ENCODE measurements around the gene SNTG2. TPM values are rescaled to one million over a fixed set of nuclear protein-coding genes. Genes with fewer than 3 reads are reported as not detected.

Gene SNTG2
- total RNA-seq, 6 experiments from 2014 or later, result not detected

DNA sequence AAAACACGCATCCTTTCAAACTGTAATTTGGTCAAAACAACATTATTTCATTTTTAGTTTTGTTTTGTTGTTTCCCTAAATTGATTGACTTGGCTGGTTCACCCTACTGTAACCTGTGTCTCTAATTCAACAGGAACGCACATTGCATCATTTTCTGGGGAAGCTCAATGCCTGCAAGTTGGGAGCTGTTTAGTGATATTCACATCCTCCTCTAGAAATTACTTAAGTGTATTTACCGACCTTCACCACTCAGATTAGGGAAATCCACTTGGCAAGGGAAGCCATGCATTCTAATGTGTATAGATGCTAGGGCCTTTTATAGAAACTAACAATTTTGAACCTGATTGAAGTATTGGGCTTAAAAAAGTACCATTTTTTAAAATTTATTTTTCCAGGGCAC, 455.3 kb downstream of the SNTG2 start:
- no peak for ATAC-seq
- intact Hi-C loops (cut with DNase I), result no loop called here
- Histone ChIP-seq H3K36me3 (no peaks in the 10 kb centered on the region), H3K27ac (no peak overlapping the region), H3K27me3 (no peaks in the 10 kb centered on the region), H3K9me3 (no peaks in the 10 kb centered on the region), H3K4me1 (no peaks in the 10 kb centered on the region), H3K4me3 (no peak overlapping the region)
- no peak for DNase-seq
- TF ChIP-seq POLR2A (IDR thresholded peaks at IDR 0.05), result no peak
- TF ChIP-seq, protein P1, sequence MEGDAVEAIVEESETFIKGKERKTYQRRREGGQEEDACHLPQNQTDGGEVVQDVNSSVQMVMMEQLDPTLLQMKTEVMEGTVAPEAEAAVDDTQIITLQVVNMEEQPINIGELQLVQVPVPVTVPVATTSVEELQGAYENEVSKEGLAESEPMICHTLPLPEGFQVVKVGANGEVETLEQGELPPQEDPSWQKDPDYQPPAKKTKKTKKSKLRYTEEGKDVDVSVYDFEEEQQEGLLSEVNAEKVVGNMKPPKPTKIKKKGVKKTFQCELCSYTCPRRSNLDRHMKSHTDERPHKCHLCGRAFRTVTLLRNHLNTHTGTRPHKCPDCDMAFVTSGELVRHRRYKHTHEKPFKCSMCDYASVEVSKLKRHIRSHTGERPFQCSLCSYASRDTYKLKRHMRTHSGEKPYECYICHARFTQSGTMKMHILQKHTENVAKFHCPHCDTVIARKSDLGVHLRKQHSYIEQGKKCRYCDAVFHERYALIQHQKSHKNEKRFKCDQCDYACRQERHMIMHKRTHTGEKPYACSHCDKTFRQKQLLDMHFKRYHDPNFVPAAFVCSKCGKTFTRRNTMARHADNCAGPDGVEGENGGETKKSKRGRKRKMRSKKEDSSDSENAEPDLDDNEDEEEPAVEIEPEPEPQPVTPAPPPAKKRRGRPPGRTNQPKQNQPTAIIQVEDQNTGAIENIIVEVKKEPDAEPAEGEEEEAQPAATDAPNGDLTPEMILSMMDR (IDR thresholded peaks at IDR 0.05), result no peak
- 43% methylated on average over 2 of the region's 3 CpGs for WGBS (ENCODE audit: insufficient coverage, low coverage, low lambda C conversion rate, missing lambda C conversion rate)

DNA sequence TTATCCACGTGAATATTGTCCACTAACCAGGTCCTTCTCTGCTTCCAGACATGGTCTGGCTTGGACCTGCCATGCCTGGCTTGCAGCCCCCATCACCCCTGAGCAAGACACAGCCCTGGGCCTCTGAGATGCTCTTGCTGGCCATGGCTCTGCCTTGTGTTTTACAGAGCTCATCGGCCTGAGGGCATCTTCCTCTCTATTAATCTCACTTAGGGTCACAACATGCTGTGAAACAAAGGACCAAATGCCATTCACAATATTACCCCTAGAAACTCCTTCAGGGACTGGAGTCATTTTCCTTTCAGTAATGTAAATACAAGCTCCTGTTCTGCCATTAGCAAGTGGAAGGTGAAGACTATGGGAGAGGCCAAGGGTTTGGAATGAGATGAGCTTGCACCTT, 455.8 kb downstream of the SNTG2 start:
- ATAC-seq, result no peak
- TF ChIP-seq POLR2A (IDR thresholded peaks at IDR 0.05), result no peak
- TF ChIP-seq, protein P1 (IDR thresholded peaks at IDR 0.05), result no peak
- no peaks in the 10 kb centered on the region for H3K4me1 ChIP-seq
- intact Hi-C loops (cut with DNase I), result no loop called here
- H3K27me3 ChIP-seq, result no peaks in the 10 kb centered on the region
- no peak overlapping the region for H3K27ac ChIP-seq
- 50% methylated on average over 2 of the region's 2 CpGs for WGBS (ENCODE audit: insufficient coverage, low coverage, low lambda C conversion rate, missing lambda C conversion rate)
- no peak for DNase-seq
- H3K4me3 ChIP-seq, result no peak overlapping the region
- no peaks in the 10 kb centered on the region for H3K9me3 ChIP-seq
- no peaks in the 10 kb centered on the region for H3K36me3 ChIP-seq

DNA sequence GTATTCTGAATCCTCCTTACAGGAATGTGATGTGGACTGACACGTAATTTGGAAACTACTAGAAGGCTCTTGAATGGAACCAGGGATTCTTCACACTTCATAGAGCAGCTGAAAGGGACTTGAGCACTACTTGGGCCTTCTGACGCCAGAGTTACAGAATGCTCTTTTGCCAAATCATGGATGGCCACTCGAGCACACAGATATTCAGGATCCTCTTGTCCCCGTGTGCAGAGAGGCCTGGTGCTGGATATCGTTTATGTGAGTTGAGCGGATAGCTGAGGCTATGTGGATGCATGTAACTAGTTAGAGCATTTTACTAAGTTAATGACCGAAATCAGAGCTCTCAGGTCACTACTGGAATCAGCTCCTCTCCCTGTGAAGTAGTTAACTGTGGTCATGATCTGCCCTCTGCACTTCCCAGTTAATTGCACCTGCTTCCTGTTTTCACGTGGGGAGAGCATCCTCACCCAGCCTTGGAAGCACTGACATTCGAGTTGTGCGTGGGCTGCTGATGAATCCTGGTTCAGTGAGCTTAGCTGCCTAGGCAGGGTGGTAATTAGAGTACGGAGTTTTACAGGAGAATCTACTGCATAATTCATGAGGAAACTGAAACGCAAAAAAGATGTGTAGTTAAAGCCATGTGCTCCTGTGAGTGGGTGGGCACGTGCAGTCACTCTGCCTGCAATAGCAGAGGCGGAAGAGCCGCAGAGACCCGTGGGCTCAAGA, 457.5 kb downstream of the SNTG2 start:
- no peak overlapping the region for H3K27ac ChIP-seq
- 50% methylated on average over 11 of the region's 16 CpGs for WGBS (ENCODE audit: insufficient coverage, low coverage, low lambda C conversion rate, missing lambda C conversion rate)
- TF ChIP-seq, protein P1 (IDR thresholded peaks at IDR 0.05), result no peak
- TF ChIP-seq POLR2A (IDR thresholded peaks at IDR 0.05), result no peak
- H3K9me3 ChIP-seq, result no peaks in the 10 kb centered on the region
- ATAC-seq (no peak), DNase-seq (no peak)
- H3K4me3 ChIP-seq, result no peak overlapping the region
- intact Hi-C loops (cut with DNase I), result no loop called here
- H3K36me3 ChIP-seq, result no peaks in the 10 kb centered on the region
- H3K4me1 ChIP-seq, result no peaks in the 10 kb centered on the region
- H3K27me3 ChIP-seq, result no peaks in the 10 kb centered on the region

DNA sequence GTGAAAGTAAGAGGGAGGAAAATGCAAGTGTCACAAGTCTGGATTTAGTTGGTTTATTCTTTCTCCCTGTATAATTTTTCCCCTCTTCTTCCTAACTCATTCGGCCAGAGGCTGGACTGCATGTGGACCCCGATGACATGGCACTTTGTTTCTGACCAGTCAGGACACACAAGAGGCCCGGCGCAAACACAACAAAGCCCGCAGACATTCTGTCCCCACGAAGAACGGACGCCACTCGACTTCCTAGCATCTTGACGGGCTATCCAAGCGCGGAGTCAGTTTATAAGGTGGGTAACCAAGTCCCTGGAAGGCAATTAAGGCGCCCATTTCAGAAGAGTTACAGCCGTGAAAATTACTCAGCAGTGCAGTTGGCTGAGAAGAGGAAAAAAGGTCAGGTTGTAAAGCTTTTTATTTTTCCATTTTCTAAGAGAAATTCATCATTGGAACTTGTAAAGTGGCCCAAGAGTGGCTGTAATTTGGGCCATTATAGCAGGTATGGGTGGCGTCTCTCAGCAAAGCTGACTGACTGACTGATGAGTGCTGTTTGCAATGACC, 462.6 kb downstream of the SNTG2 start, which contains the start of gene TPO:
TPO (plus strand) TSS at position 308 of the 555 bp plus-strand sequence. CDS start 946 bp downstream, outside the sequence.
- TF ChIP-seq, protein P1 (IDR thresholded peaks at IDR 0.05), result no peak
- TF ChIP-seq POLR2A (IDR thresholded peaks at IDR 0.05), result no peak
- no peaks in the 10 kb centered on the region for H3K27me3 ChIP-seq
- WGBS (ENCODE audit: insufficient coverage, low coverage, low lambda C conversion rate, missing lambda C conversion rate), result 70% methylated on average over 13 of the region's 15 CpGs

More for the DNA sequence above, 462.6 kb downstream of the SNTG2 start, which contains the start of gene TPO:
- Histone ChIP-seq H3K9me3 (no peaks in the 10 kb centered on the region), H3K27ac (no peak within 1 kb of the TSS), H3K36me3 (no peaks in the 10 kb centered on the region), H3K4me1 (no peaks in the 10 kb centered on the region), H3K4me3 (no peak within 1 kb of the TSS)
- intact Hi-C loops (cut with DNase I), result no loop called here
- no peak for ATAC-seq
- no peak for DNase-seq
